NB4 (cell line): ENCODE data around the gene ESR1.

Experiments used
- MAX ChIP-seq: IDR thresholded peaks from 2 replicates; pipeline ENCODE4 v1.6.1; 2011; ENCODE audit warnings: low read depth, low read length
- MYC ChIP-seq: IDR thresholded peaks from 2 replicates; pipeline ENCODE4 v1.6.1; 2011; ENCODE audit warnings: low read depth, low read length
- TF ChIP-seq, protein P1 (sequence below): IDR thresholded peaks from one replicate; pipeline ENCODE4 v1.5.1; 2012; ENCODE audit warnings: low read depth, low read length

DNA sequence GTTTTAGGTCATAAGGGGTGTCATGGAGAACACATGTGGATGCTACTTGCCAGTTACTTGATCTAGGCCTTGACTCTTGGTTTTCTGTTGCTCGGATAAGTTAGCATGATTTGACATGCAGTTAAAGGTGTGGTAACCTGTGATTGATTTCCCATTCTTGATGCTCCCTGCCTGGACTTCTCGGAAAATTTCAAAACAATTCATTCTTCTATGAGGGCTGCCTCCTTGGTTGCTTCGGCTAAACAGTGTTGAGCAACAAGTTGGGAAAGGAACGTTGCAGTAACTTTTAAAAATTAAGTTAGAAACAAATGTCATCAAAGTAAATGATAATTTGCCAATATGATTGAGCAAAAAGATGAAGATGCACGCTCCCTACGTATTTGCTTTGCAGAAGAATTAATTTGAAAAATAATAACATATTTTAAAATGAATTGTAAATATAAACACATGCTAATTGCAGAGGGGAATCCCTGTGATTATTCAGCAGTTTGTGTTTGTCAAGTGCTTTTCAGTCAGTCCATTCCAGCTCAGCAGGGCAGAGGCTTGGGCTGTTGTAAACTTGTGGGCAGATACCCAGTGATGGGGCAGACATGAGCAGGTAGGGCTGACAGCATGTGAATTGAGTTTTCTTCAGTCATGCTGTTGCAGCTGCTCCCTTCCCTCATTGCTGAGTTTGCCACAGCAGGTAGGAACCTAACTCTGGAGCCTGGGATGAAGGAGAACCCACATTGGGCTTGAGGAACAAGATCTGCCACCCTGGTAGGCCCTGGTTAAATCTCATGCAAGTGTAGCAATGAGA, 110.2 kb downstream of the ESR1 start:
- TF ChIP-seq MYC (no peak), MAX (no peak)
- TF ChIP-seq, protein P1, sequence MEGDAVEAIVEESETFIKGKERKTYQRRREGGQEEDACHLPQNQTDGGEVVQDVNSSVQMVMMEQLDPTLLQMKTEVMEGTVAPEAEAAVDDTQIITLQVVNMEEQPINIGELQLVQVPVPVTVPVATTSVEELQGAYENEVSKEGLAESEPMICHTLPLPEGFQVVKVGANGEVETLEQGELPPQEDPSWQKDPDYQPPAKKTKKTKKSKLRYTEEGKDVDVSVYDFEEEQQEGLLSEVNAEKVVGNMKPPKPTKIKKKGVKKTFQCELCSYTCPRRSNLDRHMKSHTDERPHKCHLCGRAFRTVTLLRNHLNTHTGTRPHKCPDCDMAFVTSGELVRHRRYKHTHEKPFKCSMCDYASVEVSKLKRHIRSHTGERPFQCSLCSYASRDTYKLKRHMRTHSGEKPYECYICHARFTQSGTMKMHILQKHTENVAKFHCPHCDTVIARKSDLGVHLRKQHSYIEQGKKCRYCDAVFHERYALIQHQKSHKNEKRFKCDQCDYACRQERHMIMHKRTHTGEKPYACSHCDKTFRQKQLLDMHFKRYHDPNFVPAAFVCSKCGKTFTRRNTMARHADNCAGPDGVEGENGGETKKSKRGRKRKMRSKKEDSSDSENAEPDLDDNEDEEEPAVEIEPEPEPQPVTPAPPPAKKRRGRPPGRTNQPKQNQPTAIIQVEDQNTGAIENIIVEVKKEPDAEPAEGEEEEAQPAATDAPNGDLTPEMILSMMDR, result no peak
